Right forelimb (tissue), 1 donor: Measurements from ENCODE around the gene KMT5B.

Source experiments
- DNase-seq: peaks from one replicate; pipeline ENCODE4 v3.0.0-alpha.2; 2018

Gene KMT5B

DNA sequence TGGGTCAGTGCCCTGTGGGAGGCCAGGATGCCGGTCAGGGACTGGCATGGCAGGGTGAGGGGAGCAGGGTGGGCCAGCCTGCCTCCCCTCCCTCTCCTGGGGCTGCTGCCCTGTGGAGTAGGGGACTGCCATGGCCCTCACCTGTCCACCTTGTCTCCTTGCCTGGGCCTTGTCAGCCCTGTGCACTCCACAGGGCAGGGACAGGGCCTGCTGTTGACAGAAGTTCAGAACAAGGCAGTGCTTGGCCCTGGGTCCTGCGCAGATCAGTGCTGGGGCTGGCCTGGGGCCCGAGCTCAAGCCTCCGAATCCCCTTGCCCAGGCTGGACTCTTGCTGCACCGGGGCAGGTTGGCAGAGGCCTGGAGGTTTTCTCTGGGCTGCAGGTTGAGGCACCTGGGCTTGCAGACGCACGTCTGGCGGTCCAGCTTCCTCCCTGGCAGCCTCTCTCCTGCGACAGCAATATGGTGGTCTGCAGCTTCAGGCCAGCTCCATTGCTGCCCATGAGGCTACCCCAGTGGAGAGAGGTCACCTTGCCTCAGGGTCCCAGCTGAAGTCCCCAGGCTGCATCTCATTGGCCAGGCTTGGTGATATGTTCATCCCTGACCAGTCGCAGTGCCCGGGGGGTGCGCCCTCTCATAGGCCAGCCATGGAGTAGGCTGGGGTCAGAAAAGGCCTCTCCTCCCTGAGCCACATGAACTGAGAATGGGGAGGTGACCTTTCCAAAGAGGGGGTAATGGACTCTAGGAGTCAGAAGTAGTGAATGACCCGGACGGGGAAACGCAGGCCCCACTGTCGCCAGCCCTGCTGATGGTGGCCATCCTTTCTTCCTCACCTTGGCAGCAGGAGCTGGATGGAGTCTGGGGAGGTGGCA is 70.4 kb downstream of the KMT5B start:
- DNase-seq, result no peak

DNA sequence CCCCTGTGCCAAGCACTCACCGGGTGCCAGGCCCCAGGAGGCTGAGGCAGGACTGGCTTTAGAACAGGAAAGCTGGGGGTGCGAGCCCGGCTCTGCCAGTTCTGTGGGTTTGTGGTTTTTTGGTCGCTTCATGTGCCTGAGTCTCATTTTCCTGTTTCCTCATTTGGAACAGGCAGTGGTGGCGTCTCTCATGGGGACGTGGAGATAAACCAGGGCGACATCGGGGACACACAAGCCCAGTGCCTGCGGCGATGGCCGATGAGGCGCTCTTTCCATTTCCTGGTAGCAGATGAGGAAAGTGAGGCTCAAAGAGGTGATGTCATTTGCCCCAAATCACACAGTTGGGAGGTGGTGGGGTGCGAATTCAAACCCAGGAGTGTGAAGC is 71.1 kb downstream of the KMT5B start:
- no peak for DNase-seq

DNA sequence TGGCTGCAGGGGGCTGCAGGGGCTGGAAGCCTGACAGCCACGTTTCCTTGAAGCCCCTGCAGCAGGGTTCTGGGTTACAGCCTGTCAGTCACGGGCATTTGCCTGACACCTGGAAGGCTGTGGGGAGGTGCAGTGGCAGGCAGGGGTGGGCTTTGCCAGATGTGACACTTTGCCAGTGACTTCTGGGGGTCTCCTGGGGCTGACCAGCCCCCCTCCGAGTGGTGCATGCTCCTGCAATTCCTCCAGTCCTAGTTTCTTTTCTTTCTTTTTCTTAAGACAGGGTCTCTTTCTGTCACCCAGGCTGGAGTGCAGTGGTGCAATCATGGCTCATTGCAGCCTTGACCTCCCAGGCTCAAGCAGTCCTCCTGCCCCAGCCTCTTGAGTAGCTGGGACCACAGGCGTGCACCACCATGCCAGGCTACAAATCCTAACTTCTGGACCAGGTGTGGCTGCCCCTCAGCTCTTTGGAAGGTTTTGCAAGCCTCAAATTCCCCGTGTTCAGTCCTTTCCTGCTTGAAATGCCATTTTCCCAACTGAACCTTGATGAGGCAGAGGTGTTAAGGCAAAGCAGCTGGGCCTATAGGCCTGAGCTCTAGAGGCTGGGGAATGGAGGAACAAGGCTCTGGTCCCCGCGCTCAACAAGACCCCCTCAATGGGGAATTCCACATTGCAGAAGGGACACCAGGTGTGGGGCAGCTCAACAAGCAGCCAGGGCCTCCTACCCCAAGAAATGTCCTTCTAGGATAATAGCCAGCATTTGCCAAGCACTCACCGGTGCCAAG is 71.7 kb downstream of the KMT5B start:
- no peak for DNase-seq

DNA sequence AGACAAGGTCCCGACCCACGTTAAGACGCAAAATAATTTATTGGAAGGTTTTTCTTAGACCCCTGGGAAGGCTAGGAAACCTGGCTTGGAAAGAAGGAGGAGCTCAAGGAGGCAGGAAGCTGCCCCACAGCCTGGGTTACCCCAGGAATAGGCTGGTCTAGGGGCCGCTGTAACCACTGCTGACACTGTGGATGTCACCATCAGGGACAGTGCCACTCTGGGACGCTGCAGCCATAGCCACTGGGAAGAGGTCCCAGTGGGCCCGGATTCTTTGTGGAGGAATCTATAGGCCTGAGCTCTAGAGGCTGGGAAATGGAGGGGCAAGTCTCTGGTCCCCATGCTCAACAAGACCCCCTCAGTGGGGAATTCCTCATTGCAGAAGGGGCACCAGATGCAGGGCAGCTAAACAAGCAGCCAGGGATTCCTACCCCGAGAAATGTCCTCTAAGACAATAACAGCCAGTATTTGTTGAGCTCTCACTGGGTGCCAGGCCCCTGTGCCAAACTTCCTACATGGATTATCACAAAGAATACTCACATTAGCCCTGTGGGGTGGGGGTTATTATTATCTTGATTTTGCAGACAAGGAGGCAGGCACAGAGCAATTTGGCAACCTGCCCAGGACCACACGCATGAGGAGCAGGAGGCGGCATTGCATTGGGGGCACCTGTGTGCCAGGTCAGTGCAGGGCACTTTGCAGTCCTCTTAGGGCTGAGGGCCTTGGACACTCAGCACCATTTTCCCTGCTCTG is 72.4 kb downstream of the KMT5B start:
- DNase-seq, result no peak

DNA sequence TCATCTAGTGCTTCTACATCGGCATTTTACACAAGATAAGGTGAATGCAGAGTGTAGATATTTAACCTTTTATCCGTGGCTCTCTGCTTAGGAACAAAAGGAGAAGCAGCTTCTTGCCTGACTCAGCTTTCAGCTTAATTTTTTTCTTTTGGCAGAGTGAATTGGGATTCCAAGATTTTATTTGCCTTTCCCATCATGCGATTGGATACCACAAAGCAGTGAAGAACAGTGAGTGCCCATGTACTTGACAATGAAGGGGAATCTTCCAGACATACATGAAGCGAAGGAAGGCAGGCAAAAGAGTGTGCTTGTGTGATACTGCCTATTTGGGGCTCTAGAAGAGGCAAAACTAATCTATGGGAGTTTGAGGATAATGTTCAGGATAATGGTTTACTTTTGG is 74.9 kb downstream of the KMT5B start:
- DNase-seq, result no peak

DNA sequence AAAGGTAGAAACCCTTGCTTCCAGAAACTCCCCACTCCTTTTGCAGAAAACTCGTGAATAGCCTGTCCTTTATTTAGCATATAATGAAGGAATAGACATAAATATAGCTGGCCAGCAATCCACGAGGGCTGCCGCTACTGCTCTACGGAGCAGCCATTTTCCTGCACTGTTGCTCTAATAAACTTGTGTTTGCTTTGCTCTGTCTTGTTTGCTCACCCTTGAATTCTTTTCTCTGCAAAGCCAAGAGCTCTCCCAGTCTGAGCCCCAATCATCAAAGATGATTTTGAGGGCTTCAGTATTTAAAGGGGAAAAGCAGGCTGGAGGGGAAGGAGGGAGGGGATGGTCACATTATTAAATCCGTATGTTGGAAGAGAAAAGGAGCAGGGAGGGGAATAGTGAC is 75.3 kb downstream of the KMT5B start:
- DNase-seq, result no peak

DNA sequence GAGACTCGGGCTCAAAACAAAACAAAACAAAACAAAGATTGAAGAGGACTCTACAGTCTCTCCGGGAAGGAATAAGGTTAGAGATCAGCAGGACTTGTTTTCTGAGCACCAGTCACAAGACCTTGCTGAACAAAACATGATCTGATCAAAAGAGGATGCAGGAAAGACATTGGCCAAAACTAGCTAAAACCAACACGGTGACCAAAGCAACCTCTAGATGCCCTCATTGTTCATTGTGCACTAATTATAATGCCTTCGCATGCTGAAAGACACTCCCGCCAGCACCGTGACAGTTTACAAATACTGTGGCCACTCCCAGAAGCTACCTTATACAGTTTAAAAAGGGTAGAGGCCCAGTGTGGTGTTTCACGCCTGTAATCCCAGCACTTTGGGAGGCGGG is 76.2 kb downstream of the KMT5B start:
- DNase-seq, result no peak

DNA sequence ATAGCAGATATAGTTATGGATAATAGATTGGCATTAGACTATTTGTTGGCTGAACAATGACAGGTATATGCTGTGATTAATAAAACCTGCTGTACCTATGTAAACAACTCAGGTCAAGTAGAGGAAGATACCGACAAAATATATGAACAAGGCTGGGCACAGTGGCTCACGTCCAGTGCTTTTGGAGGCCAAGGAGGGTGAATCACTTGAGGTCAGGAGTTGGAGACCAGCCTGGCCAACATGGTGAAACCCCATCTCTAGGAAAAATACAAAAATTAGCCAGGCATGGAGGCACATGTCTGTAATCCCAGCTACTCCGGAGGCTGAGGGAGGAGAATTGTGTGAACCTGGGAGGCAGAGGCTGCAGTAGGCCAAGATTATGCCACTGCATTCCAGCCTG is 77.9 kb downstream of the KMT5B start:
- no peak for DNase-seq

DNA sequence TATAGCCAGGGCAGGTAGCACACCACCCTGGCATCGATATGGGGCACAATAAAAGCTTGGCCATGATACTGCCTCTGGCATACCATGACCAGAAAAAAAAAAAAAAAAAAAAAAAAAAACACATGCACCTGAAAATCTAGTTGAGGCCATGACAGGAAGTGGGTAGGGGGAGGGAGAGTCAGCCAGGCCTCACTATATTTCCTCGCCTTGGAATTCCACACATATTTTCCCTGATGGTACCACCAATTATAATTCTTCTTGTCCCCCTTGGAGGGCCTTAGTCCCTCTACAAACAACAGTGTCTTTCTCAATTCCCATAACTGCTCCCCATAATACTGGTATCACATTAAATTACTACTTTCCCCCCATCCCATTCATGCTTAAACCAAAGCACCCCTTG is 79.3 kb downstream of the KMT5B start:
- no peak for DNase-seq

DNA sequence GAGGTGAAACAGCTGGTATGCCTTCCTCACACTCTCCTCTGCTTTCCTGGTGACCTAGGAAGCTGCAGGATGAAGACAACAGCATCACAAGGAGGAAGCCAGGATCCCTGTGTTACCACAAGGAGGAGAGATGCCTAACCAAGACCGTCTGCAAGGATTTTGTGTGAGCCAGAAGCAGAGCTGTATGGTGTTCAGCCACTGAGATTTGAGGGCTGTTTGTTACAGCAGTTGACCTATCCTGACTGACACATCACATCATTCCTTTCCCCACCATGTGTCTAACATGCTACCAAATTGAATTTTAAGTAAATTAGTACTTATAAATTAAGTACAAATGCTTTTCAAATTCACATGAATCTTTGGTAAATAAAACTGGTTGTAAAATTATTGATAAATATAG is 83.0 kb downstream of the KMT5B start:
- no peak for DNase-seq

DNA sequence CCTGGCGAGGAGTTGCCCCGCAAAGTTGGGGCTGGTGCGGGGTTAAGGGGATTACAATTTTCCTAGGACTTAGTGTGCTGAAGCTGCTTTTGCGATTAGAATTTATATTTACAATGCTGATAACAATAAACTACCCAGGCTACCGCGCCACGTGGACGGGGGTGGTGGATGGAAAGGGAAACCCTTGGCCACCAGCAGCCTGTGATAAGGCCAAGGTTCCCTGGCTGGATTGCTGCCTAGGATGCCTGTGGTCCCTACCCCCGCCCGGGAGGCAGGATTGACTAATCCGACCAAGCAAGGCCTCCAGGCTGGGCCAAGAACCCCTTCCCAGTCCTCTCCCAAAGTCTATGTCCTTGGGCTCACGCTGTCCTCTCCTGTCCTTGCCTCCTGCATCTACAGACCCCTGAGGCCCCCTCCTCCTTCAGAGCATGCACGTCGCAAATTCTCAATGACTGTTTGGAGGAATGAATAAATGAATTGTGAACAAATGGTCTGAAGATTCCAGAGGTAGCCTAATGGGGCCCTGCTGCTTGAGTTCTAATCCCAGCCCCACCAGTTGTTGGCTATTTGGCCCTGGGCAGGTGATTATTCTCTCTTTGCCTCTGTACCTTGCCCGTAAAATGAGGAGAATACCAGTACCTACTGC is 84.3 kb downstream of the KMT5B start:
- no peak for DNase-seq

DNA sequence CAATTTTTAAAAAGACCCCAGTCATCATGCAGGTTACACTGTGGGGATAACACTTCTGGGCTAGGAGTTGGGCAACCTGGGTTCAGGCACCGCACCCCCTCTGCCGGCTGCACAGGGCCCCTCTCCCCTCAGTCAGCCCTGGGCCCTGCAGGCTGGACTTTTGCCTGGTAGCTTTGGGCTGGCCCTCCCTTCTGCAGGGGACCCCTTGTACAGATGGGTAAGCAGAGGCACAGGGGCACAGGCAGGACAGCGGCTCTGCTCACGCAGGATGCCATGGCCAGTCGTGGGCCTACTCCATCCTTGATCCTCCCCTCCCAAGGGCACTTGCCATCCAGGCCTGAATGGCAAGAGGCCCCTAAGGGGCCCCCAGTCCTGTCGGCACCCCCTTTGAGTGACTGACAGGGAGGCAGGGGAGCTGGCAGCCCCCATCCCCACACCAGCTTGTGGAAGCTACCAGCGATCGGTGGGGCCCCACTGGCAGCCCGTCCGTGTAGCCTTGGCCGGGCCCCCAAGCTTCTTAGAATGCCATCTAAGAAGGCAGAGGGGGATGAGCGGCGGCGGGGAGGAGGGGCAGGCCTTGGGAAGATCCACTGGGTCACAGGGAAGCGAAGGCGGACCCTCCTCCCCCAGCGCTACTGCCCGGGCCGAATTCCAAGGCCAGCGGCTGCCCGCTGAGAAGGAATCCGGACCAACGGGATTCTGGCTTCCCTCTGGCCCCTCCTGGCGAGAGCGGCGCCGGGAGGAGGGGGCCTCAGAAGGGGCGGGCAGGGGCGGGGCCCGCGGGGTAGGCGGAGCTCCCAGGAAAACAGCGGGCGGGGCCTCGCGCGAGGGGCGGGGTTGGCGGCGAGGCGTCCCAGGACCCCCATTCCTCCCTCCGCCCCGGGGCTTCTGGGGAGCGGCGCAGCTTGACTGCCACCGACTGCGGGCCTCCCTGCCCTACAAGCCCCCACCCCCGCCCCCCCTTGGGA is 85.1 kb downstream of the KMT5B start:
- peak; percentile 87 for DNase-seq

DNA sequence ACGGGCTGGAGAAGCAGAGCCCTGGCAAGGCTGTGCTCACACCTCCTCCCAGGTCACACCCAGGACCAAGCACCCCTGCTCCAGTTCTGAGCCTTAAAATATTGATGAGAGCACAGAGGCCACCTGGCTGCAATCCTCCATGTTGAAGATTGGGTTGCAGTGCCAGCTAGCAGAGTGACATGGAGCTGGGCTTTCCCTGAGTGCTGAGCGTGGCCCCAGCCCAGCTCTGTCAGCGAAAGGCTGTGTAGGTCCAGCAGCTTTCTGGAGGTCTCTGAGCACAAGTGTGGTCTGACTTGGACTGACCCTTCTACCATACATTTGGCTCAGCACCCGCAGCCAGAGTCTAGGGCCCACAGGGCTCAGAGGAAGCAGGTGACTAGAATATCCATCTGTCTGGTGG is 87.9 kb downstream of the KMT5B start:
- no peak for DNase-seq

DNA sequence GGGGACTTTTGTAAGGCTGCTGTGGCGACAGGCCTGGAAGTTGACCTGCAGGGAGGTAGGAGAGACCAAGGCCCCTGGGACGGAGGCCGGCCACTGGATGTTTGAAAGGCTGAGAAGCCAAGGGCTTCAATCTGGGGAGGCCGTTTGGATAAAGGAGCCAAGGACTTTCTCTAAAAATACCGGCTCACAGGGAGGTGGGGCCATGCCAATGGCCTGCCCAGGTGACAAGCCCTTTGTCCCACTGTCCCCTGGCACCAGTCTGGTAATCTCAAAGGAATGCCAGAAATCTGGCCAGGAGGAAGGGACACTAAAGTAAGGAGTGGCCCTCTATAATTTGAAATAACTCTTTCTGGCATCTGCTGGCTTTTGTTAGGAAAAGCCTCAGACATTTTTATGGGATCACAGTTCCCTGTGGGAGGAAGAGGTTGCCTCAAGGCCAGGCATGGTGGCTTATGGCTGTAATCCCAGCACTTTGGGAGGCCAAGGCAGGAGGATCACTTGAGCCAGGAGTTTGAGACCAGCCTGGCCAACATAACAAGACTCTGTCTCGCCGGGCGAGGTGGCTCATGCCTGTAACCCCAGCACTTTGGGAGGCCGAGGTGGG is 90.1 kb downstream of the KMT5B start:
- DNase-seq, result no peak

DNA sequence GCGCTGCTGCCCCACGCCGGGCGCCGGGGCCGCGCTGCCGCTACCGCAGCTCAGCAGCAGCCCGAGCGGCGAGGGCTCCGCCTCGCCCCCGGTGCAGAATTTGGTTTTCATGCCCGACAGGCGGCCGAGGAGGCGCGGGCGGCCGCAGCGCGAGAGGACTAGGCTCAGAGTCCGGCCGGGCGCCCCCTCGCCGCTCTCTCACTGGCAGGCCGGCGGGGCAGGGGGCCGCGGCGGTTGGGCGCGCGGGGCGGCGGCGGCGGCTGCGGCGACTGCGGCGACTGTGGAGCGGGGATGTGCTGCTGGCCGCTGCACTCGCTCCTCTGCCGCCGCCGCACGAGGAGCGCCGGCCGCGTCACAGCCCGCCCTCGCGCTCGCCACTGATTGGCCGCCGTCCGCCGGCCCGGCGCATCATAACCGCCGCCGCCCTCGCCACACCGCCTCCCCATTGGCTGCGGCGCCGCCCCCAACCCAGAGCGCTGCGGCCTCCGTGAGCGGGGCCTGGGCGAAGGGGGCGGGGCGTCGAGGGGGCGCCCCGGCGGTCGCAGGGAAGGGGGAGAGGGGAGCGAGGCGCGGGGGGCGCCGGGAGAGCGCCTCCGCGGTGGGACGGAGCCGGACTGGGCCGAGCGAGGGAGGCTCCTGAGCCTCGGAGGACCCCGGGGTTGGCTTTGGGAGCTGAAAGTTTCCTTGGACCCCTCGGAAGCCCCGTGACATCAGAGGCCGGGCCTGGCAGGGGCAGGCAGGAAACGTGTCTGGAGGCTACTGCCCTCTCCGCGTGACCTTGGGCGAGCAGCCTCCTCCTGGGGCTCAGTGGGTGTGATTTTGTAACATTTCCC is 91.8 kb downstream of the KMT5B start, which contains the start of gene CHKA:
CHKA (minus strand) TSS at position 322 of the 833 bp plus-strand sequence; CDS start at position 111, 211 bp downstream.
- DNase-seq, result peak; percentile 94

DNA sequence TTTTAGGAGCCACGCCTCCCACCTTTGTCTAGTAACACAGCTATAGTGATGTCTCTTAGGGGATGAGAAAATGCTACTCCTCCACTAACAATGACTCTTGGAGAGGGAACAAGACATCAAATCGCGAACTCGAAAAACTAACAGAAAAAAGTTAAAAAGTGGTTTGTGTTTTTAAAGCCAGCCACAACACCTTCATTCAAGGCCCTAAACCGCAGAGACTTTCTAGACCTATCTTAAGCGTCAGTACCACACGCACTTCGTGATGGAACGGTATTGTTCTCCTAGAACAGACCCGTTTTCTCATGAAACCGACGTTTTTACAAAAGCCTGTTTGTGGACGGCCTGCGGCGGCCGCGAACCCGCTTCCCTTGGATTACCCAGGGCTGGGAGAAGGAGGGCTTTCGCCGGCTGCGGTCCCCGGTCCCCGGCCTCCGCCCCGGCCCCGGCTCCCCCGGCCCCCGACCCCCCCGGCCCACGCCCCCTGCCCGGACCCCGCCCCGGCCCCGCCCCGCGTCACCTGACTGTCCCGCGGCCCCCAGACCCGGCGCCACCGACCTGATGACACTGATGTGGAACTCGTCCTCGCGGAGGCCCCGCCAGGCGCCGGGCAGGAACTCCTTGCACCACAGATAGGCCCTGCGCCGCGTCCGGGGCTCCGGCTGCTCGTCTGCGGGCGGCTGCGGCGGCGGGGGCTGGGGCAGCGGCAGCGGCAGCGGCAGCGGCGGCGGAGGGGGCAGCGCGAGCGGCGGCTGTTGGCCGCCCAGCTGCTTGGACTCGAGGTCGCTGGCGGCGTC is 92.6 kb downstream of the KMT5B start:
- peak; percentile 73 for DNase-seq

DNA sequence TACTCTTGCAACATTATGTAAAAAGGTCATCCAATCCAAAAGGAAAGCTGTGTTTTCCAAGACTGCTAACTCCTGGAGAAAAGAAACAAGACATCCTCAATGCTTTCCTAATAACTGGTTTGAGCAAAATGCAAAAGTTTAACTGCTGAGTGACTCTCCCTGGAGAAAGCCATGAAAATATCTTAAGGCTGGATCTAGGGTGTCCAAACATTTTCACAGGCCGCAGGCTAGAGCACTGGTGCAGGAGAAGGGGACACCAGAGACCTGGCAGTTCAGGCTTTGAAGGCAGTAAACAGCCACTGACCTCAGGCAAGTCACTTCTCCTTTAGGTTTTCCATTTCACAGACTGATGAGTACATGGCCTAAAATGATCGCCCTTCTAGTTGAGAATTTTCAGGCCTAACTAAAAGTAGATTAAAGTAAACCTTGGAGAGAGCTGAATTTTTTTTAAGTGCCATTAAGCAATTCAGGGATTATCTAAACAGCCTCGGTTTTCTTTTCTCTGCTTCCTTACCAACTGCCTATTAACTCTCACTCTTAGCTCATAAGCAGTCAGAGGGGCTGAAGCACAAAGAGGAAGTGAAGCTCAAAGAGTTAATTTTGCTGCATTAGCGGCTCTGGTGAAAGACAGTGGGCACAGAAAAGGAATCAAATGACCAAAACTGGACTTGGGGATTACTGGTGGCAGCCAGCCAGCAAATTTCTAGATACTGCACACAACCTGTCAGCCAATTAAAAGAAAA is 94.2 kb downstream of the KMT5B start:
- DNase-seq, result no peak

DNA sequence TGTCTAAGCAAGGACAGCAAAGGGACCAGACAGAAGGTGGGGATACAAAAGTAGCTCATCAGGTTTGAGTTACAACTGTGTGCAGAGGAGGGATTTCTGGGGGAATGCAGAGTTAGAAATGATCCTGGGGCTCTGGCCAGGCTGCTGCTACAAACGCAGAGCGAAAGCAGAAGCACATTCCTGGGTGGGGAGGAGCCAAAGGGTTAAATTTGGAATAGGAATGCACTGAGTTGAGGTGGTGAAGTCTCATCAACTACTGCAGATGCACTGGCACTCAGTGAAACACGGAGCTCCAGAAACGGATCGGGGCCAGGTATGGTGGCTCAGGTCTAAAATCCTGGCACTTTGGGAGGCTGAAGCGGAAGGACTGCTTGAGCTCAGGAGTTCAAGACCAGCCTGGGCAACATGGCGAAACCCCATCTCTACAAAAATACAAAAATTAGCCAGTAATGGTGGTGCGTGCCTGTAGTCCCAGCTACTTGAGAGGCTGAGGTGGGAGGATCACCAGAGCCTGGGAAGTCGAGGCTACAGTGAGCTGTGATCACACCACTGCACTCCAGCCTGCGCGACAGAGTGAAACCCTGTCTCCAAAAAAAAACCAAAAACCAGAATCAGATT is 95.1 kb downstream of the KMT5B start:
- no peak for DNase-seq
